ENCODE data around the gene SCAF4. TPM values are rescaled to one million over a fixed set of nuclear protein-coding genes. Genes with fewer than 3 reads are reported as not detected.

The SCAF4 gene
- total RNA-seq, 4 donors from 2014 or later: 23.2 to 31.0 (median 26.8) TPM

DNA sequence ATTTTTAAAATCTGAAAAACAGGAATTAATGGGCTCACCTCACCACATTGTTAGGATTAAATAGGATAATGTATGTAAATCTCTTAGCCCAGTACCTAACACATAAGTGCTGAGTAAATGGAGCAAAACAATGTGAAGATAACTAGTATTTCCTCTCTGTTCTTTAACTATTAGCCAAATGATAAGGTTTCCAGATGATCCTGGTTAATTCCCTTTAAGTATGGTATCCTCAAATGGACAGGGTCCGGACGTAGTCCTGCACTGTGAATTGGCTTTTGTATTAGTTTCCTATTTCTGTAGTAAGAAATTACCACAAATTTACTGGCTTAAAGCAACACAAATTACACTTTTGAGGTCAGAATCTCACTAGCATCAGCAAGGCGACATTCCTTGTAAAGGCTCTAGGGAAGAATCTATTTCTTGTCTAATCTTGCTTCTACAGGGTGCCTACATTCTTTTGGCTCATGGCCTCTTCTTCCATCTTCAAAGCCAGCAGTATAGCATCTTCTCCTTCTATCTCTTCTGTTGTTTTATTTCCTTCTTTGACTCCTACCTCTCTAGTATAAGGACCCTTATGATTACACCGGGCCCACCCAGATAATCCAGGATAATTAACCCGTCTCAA, 17.1 kb downstream of the SCAF4 start:
- intact Hi-C loops (cut with DNase I; ENCODE audit: low total_unique reads): no loop called here
- in situ Hi-C loops (cut with MboI; ENCODE audit: low pct_ligation_motif_present in 1 of 4, low pct_unique_long_range_greater_than_20kb in 1 of 4, low sequenced_read_pairs in 3 of 4): no loop called here
- WGBS, 2 donors (ENCODE audit: low coverage in 1 of 2): 91 to 92% methylated on average over 5 of the region's 5 CpGs
- Histone ChIP-seq H3K36me3 (no peaks in the 10 kb centered on the region), H3K4me3 (no peak overlapping the region), H3K4me1 (peaks cover 0 to 35% (median 5%) of the 10 kb centered on the region in 4 donors), H3K27me3 (no peaks in the 10 kb centered on the region), H3K9me3 (no peaks in the 10 kb centered on the region), H3K27ac (no peak overlapping the region)
- TF ChIP-seq, protein P1, sequence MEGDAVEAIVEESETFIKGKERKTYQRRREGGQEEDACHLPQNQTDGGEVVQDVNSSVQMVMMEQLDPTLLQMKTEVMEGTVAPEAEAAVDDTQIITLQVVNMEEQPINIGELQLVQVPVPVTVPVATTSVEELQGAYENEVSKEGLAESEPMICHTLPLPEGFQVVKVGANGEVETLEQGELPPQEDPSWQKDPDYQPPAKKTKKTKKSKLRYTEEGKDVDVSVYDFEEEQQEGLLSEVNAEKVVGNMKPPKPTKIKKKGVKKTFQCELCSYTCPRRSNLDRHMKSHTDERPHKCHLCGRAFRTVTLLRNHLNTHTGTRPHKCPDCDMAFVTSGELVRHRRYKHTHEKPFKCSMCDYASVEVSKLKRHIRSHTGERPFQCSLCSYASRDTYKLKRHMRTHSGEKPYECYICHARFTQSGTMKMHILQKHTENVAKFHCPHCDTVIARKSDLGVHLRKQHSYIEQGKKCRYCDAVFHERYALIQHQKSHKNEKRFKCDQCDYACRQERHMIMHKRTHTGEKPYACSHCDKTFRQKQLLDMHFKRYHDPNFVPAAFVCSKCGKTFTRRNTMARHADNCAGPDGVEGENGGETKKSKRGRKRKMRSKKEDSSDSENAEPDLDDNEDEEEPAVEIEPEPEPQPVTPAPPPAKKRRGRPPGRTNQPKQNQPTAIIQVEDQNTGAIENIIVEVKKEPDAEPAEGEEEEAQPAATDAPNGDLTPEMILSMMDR (IDR thresholded peaks at IDR 0.05): no peak
- no peak for TF ChIP-seq EP300 (IDR thresholded peaks at IDR 0.05; ENCODE audit: low read depth)
- TF ChIP-seq POLR2AphosphoS5 (IDR thresholded peaks at IDR 0.05): no peak
- TF ChIP-seq POLR2A (IDR thresholded peaks at IDR 0.05): no peak
- no peak for DNase-seq

DNA sequence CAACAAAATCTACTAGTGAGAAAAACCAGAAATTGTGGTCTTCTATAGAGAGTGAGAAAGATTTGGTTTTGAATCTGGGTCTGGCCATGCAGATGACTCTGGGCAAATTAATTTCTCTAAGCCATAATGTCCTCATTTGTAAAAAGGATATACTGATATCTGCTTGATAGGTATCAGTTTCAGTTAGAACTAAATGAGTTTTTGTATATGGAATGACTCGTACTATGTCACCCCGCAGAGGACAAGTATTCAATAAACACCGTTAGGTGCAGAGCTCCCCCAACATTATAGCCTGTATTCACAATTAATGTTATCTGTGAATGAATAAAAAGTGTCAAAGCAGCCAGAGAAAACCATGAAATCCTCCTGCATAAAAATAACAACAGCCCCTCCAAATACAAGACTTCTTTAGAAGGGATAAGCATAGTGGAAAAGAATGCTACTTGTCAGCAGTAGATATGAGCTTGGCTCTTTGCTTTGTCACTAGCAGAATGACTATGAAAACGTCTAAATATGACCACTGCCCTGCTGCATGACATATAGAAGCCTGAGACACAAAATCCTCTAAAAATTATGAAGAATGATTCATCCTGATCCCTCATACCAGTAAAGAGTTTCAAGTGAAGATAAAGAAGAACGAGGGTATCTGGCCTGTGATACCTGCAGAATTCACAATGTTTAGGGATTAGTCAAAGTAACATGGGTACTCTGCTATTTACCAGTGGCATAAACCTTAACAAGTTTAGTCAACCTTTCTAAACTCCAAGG, 17.8 kb downstream of the SCAF4 start:
- 58 to 64% methylated on average over 5 of the region's 5 CpGs for WGBS, 2 donors (ENCODE audit: low coverage in 1 of 2)
- Histone ChIP-seq H3K9me3 (no peaks in the 10 kb centered on the region), H3K27ac (no peak overlapping the region), H3K27me3 (no peaks in the 10 kb centered on the region), H3K36me3 (no peaks in the 10 kb centered on the region), H3K4me3 (no peak overlapping the region), H3K4me1 (peaks cover 0 to 41% (median 5%) of the 10 kb centered on the region in 4 donors)
- DNase-seq: no peak
- in situ Hi-C loops (cut with MboI; ENCODE audit: low pct_ligation_motif_present in 1 of 4, low pct_unique_long_range_greater_than_20kb in 1 of 4, low sequenced_read_pairs in 3 of 4) (no loop called here), intact Hi-C loops (cut with DNase I; ENCODE audit: low total_unique reads) (no loop called here)
- TF ChIP-seq POLR2A (IDR thresholded peaks at IDR 0.05) (no peak), EP300 (IDR thresholded peaks at IDR 0.05; ENCODE audit: low read depth) (no peak), POLR2AphosphoS5 (IDR thresholded peaks at IDR 0.05) (no peak)
- TF ChIP-seq, protein P1 (IDR thresholded peaks at IDR 0.05): no peak

DNA sequence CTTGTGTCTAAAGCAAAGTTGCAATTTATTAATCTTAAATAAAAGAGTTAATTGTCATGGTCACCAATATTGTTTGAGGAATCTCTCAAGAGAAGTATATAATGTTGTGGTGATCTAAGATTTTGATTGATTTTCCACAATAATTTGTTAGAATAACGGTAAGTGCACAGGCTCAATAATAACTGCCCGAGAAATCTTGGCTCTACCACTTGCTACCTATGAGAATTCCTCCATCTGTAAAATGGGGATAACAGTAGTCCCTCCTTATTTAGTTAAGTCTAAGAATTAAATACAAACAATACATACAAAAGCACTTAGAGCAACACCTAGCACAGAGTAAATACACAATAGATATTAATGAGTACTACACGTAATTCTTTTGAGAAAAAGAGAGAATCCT, 18.8 kb downstream of the SCAF4 start:
- DNase-seq: no peak
- TF ChIP-seq POLR2A (IDR thresholded peaks at IDR 0.05): no peak
- TF ChIP-seq EP300 (IDR thresholded peaks at IDR 0.05; ENCODE audit: low read depth): no peak
- TF ChIP-seq, protein P1 (IDR thresholded peaks at IDR 0.05): no peak
- TF ChIP-seq POLR2AphosphoS5 (IDR thresholded peaks at IDR 0.05): no peak
- WGBS, 2 donors (ENCODE audit: low coverage in 1 of 2): 50 to 76% methylated on average over 3 of the region's 3 CpGs
- Histone ChIP-seq H3K4me1 (peaks cover 0 to 51% (median 5%) of the 10 kb centered on the region in 4 donors), H3K27ac (no peak overlapping the region), H3K27me3 (no peaks in the 10 kb centered on the region), H3K4me3 (no peak overlapping the region), H3K9me3 (no peaks in the 10 kb centered on the region), H3K36me3 (no peaks in the 10 kb centered on the region)
- intact Hi-C loops (cut with DNase I; ENCODE audit: low total_unique reads) (no loop called here), in situ Hi-C loops (cut with MboI; ENCODE audit: low pct_ligation_motif_present in 1 of 4, low pct_unique_long_range_greater_than_20kb in 1 of 4, low sequenced_read_pairs in 3 of 4) (no loop called here)

DNA sequence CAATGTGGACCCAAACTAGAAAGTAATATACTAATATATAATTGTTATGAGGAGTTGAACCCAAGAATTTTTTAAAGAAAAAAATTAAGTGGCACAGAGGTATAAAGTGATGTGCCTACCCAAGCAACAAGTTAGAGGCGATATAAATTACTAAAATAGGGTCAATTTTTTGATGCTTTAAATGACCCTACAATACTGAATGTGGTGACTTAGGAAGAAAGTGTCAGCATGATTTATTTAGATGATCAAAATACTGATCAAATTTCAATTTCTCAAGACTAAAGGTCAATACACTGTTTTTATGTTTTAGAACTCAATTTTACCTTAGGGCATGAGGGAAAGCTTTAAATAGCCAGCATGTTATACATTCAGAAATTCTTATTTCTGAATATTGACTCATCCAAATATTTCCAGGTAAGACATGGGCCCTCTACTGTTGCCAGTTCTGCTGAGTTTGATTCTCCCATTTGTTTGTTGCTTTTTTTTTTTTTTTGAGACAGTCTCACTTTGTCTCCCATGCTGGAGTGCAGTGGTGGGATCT, 20.1 kb downstream of the SCAF4 start:
- no peak overlapping the region for H3K27ac ChIP-seq
- no peaks in the 10 kb centered on the region for H3K9me3 ChIP-seq
- in situ Hi-C loops (cut with MboI; ENCODE audit: low pct_ligation_motif_present in 1 of 4, low pct_unique_long_range_greater_than_20kb in 1 of 4, low sequenced_read_pairs in 3 of 4): no loop called here
- intact Hi-C loops (cut with DNase I; ENCODE audit: low total_unique reads): no loop called here
- no peak overlapping the region for H3K4me3 ChIP-seq
- WGBS, 2 donors (ENCODE audit: low coverage in 1 of 2): 95 to 100% methylated on average over 1 of the region's 1 CpG
- H3K27me3 ChIP-seq: no peaks in the 10 kb centered on the region
- DNase-seq: no peak
- no peaks in the 10 kb centered on the region for H3K36me3 ChIP-seq
- peaks cover 0 to 53% (median 5%) of the 10 kb centered on the region in 4 donors for H3K4me1 ChIP-seq
- TF ChIP-seq POLR2AphosphoS5 (IDR thresholded peaks at IDR 0.05) (no peak), POLR2A (IDR thresholded peaks at IDR 0.05) (no peak), EP300 (IDR thresholded peaks at IDR 0.05; ENCODE audit: low read depth) (no peak)
- TF ChIP-seq, protein P1 (IDR thresholded peaks at IDR 0.05): no peak

Measured in transverse colon (tissue), 4 donors.